IMR-90 (cell line): ENCODE data around the gene ANO8. TPM values are rescaled to one million over a fixed set of nuclear protein-coding genes. Genes with fewer than 3 reads are reported as not detected.

Source experiments
- CEBPB ChIP-seq: IDR thresholded peaks from 2 replicates; pipeline ENCODE4 v1.6.1; 2012; ENCODE audit warnings: low read depth, low read length, improper control_type of control experiment
- polyA plus RNA-seq, 3 experiments: library from polyadenylated mRNA; depleted of rRNA; stranded (reverse); fragments of >200 nt; gene quantifications; 2 replicates each; pipeline ENCODE4 v1.2.3, GENCODE V29; 2012; ENCODE audit warnings: low replicate concordance in 1 of 3
- total RNA-seq: library from RNA; depleted of rRNA; stranded (reverse); fragments of >200 nt; gene quantifications from 2 replicates; pipeline ENCODE4 v1.2.3, GENCODE V29; 2012
- TF ChIP-seq, protein P1 (sequence below): fragments of 150-350 bp; IDR thresholded peaks from 2 replicates; pipeline ENCODE4 v1.6.1; 2016; ENCODE audit warnings: low read depth, mild to moderate bottlenecking, low read length, moderate library complexity, borderline replicate concordance

Gene ANO8
- total and polyA plus RNA-seq, 2 of the 4 experiments (the other 2 are of a cell fraction) = 1.6 to 5.6 TPM

DNA sequence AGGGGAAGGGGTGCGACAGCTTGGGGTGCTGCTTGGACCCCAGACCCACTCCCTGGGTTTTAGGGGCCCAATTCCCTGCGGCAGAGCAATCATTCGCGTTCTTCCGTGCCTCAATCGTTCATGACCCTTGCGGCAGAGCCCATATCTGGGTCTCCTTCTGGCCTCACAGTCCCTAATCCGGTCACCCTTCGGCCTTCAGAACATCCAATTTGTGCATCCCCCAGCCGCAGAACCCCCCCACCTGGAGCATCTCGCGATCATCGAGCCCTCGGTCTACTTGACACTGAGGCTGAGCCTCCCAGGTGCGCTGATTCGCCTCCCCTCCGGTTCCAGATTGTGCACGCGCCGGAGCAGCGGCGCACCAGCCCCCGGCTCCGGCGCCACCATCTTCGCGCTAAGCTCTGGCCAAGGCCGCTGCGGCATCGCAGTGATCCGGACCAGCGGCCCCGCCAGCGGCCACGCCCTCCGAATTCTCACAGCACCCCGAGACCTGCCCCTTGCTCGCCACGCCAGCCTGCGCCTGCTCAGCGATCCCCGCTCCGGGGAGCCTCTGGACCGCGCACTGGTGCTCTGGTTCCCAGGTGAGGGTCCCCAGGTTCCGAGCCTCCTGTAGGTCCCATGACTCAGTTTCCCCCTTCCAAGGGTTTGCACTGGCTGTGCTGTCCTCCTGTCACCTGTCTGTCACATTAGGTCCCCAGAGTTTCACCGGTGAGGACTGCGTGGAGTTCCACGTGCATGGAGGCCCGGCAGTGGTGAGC is 3.2 kb upstream of the ANO8 start (continued):
- TF ChIP-seq, protein P1, sequence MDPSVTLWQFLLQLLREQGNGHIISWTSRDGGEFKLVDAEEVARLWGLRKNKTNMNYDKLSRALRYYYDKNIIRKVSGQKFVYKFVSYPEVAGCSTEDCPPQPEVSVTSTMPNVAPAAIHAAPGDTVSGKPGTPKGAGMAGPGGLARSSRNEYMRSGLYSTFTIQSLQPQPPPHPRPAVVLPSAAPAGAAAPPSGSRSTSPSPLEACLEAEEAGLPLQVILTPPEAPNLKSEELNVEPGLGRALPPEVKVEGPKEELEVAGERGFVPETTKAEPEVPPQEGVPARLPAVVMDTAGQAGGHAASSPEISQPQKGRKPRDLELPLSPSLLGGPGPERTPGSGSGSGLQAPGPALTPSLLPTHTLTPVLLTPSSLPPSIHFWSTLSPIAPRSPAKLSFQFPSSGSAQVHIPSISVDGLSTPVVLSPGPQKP = no peak
- no peak for TF ChIP-seq CEBPB
